Measurements from ENCODE around the gene VAPA. TPM values are rescaled to one million over a fixed set of nuclear protein-coding genes. Genes with fewer than 3 reads are reported as not detected.

VAPA gene
- polyA plus RNA-seq, 3 donors, result 106 to 393 (median 334) TPM

GRCh38 chr18:9975658-9976057 is 61.8 kb downstream of the VAPA start:
- peaks cover 0 to 7% of the 10 kb centered on the region in 2 donors for H3K4me1 ChIP-seq (ENCODE audit: control insufficient read depth in 1 of 2, insufficient read depth in 2 of 2, low read length in 2 of 2)
- no peak overlapping the region for H3K27ac Mint-ChIP-seq
- peaks cover 16% of the 10 kb centered on the region for H3K4me1 Mint-ChIP-seq
- peaks cover 8 to 25% of the 10 kb centered on the region in 2 donors for H3K9me3 ChIP-seq (replicated peaks in 1 of 2; ENCODE audit: control insufficient read depth in 1 of 2, insufficient read depth in 1 of 2, low read length in 2 of 2)
- no peaks in the 10 kb centered on the region for H3K27me3 ChIP-seq (ENCODE audit: control insufficient read depth in 2 of 2, insufficient read depth in 2 of 2, low read length in 2 of 2)
- no peak overlapping the region for H3K4me2 ChIP-seq (replicated peaks; ENCODE audit: extremely low read depth, low read length, poor library complexity, severe bottlenecking)
- no peak for DNase-seq
- no peaks in the 10 kb centered on the region for H3K79me2 ChIP-seq (ENCODE audit: insufficient read depth, low read length)
- no peaks in the 10 kb centered on the region for H3K27me3 Mint-ChIP-seq (ENCODE audit: low read depth in 3 of 3)
- no peaks in the 10 kb centered on the region for H4K20me1 ChIP-seq (ENCODE audit: insufficient read depth, low read length)
- TF ChIP-seq CTCF (IDR thresholded peaks at IDR 0.05), result no peak
- H3K36me3 Mint-ChIP-seq, result peaks cover 9 to 12% of the 10 kb centered on the region in 2 donors
- H3K36me3 ChIP-seq (replicated peaks in 1 of 2; ENCODE audit: control insufficient read depth in 1 of 2, insufficient read depth in 2 of 2, low read length in 2 of 2), result no peaks in the 10 kb centered on the region
- no peak overlapping the region for H3K4me3 Mint-ChIP-seq
- H3K9ac ChIP-seq (ENCODE audit: insufficient read depth, low read length, poor library complexity, severe bottlenecking), result no peak overlapping the region
- H2AFZ ChIP-seq (ENCODE audit: insufficient read depth, low read depth, low read length, poor library complexity, severe bottlenecking), result no peak overlapping the region
- H3K27ac ChIP-seq (ENCODE audit: low read depth in 1 of 2, low read length in 2 of 2), result no peak overlapping the region
- intact Hi-C loops (cut with micrococcal nuclease), result no loop called here
- no peak overlapping the region for H3K4me3 ChIP-seq (replicated peaks in 1 of 3; ENCODE audit: low read depth in 2 of 3, low read length in 3 of 3)
- peaks cover 22 to 38% (median 32%) of the 10 kb centered on the region in 7 donors for H3K9me3 Mint-ChIP-seq

- Mint-ChIP-seq H3K4me3 (no peak overlapping the region), H3K9me3 (peaks cover 0 to 13% (median 9%) of the 10 kb centered on the region in 7 donors), H3K27me3 (ENCODE audit: low read depth in 3 of 3) (peaks cover 1 to 4% (median 1%) of the 10 kb centered on the region in 3 donors), H3K4me1 (peaks cover 5% of the 10 kb centered on the region), H3K36me3 (peaks cover 0 to 3% of the 10 kb centered on the region in 2 donors), H3K27ac (peak overlapping the region in 1 of 7 donors; percentile 63)
- Histone ChIP-seq H3K27me3 (ENCODE audit: control insufficient read depth in 2 of 2, insufficient read depth in 2 of 2, low read length in 2 of 2) (no peaks in the 10 kb centered on the region), H3K27ac (ENCODE audit: low read depth in 1 of 2, low read length in 2 of 2) (no peak overlapping the region), H3K4me2 (replicated peaks; ENCODE audit: extremely low read depth, low read length, poor library complexity, severe bottlenecking) (no peak overlapping the region), H3K4me3 (replicated peaks in 1 of 3; ENCODE audit: low read depth in 2 of 3, low read length in 3 of 3) (no peak overlapping the region), H3K79me2 (ENCODE audit: insufficient read depth, low read length) (no peaks in the 10 kb centered on the region), H3K4me1 (ENCODE audit: control insufficient read depth in 1 of 2, insufficient read depth in 2 of 2, low read length in 2 of 2) (no peaks in the 10 kb centered on the region), H3K36me3 (replicated peaks in 1 of 2; ENCODE audit: control insufficient read depth in 1 of 2, insufficient read depth in 2 of 2, low read length in 2 of 2) (no peaks in the 10 kb centered on the region), H2AFZ (ENCODE audit: insufficient read depth, low read depth, low read length, poor library complexity, severe bottlenecking) (no peak overlapping the region), H3K9ac (ENCODE audit: insufficient read depth, low read length, poor library complexity, severe bottlenecking) (no peak overlapping the region), H3K9me3 (replicated peaks in 1 of 2; ENCODE audit: control insufficient read depth in 1 of 2, insufficient read depth in 1 of 2, low read length in 2 of 2) (peaks cover 0 to 8% of the 10 kb centered on the region in 2 donors), H4K20me1 (ENCODE audit: insufficient read depth, low read length) (no peaks in the 10 kb centered on the region)
- WGBS (ENCODE audit: insufficient coverage), result 90% methylated on average over 5 of the region's 5 CpGs
- intact Hi-C loops (cut with micrococcal nuclease), result no loop called here
- TF ChIP-seq CTCF (IDR thresholded peaks at IDR 0.05), result no peak
- DNase-seq, result no peak
Observed at GRCh38 chr18:9982711-9983110, 68.9 kb downstream of the VAPA start.

Measured in CD14-positive monocyte (primary cell).